ENCODE results near the gene RBPJL.

RBPJL gene

DNA sequence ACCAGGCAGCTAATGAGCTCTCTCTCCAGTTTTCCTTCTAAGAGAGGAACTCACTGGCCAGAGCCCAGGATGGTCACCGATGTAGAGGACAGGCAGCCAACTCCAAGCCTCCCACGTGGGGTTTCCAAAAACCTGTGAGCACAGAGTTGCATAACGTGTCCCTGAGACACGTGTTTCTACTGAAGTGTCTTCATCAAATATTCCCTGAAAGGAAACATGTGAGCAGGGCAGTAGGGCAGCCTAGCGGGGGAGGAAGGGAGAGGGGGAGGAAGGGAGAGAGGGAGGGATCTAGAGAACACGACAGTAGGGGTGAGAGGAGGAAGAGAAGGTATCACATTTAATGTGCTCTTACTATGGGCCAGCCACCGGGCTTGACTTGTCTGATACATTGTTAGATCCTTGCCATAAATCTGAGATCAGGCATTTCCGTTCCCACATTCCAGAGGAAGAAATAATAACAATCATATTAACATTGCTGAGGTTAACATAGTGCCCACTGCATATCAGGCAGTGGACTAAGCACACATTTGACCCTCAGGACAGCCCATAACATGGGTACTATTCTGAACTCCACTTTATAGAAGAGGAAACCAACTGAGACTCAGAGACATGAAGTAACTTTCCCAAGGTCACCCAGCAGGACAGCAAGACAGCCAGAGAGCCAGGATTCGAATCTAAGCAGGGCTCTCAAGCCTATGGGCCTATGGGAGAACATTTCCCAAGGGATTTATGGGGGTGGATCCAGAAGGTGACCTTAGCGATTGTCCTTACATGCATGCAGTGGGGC lies 51.8 kb downstream of the RBPJL start:
- no peak for TF ChIP-seq CTCF (IDR thresholded peaks at IDR 0.05; ENCODE audit: insufficient read depth, low read depth, low read length, missing control alignments)
- H3K4me3 ChIP-seq (ENCODE audit: low read depth, low read length) = no peak overlapping the region
- no peak for DNase-seq (ENCODE audit: low read depth)

DNA sequence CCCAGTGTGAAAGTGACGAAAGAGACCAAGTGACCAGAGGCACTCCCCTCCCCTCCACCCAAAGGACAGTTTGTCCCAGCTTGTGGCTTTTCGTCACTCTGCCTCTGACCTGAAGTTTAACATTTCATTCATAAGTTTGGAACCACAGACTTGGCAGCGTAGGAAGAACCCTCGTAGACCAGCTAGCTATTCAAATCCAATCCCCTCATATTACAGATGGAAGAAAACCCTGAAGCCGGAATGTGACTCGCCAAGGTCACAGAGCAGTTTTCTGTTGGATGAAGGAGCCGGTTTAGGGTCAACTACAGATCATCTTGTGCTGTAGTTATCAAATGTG lies 52.4 kb downstream of the RBPJL start:
- no peak for TF ChIP-seq CTCF (IDR thresholded peaks at IDR 0.05; ENCODE audit: insufficient read depth, low read depth, low read length, missing control alignments)
- no peak overlapping the region for H3K4me3 ChIP-seq (ENCODE audit: low read depth, low read length)
- no peak for DNase-seq (ENCODE audit: low read depth)

- TF ChIP-seq CTCF (IDR thresholded peaks at IDR 0.05; ENCODE audit: insufficient read depth, low read depth, low read length, missing control alignments) = no peak
- peak; percentile 25 for DNase-seq (ENCODE audit: low read depth)
- H3K4me3 ChIP-seq (ENCODE audit: low read depth, low read length) = no peak overlapping the region
Observed at GRCh38 chr20:45359406-45360148, 52.9 kb downstream of the RBPJL start.

- DNase-seq (ENCODE audit: low read depth) = no peak
- no peak overlapping the region for H3K4me3 ChIP-seq (ENCODE audit: low read depth, low read length)
- TF ChIP-seq CTCF (IDR thresholded peaks at IDR 0.05; ENCODE audit: insufficient read depth, low read depth, low read length, missing control alignments) = no peak
Observed at GRCh38 chr20:45361793-45362192, 55.2 kb downstream of the RBPJL start.

DNA sequence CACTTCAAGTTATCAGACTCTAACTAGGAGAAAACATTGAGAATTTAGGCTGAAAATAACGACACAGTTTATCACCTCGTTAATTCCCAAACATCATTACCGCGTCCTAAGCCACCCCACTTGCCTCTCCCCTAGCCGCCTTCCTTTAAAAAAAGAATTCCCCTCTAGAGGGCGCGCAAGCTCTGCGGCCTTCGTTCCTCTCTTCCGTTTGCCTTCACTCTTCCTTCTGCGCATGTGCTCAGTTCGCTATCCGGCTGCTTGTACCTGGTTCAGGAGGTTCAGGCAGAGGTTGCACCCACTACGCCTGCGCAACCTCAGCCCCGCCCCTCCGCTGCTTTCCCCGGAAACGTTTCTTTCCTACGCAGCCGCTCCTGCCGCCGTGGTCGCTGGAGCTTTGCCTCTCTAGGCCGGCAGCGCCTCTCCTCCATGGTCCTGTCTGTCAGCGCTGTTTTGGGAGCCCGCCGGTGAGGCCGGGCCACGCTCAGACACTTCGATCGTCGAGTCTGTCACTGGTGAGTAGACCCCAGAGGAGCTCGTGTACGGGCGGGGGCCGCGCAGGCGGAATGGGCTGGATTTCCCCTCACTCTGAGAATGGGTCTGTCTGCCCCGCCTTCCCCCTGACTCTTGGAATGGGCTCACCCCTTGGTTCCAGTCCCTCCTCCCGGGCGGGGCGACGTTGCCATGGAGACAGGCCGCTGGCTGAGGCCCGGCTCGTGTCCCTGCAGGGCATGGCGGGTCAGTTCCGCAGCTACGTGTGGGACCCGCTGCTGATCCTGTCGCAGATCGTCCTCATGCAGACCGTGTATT lies 56.4 kb downstream of the RBPJL start, which contains the start of gene SYS1:
TSS of gene SYS1 (plus strand) at position 353 of the 807 bp plus-strand sequence. CDS start at position 729, 376 bp downstream.
- H3K4me3 ChIP-seq (ENCODE audit: low read depth, low read length) = peak within 1 kb of the TSS; percentile 87
- DNase-seq (ENCODE audit: low read depth) = peak; percentile 98
- peak; percentile 87 for TF ChIP-seq CTCF (IDR thresholded peaks at IDR 0.05; ENCODE audit: insufficient read depth, low read depth, low read length, missing control alignments)

DNA sequence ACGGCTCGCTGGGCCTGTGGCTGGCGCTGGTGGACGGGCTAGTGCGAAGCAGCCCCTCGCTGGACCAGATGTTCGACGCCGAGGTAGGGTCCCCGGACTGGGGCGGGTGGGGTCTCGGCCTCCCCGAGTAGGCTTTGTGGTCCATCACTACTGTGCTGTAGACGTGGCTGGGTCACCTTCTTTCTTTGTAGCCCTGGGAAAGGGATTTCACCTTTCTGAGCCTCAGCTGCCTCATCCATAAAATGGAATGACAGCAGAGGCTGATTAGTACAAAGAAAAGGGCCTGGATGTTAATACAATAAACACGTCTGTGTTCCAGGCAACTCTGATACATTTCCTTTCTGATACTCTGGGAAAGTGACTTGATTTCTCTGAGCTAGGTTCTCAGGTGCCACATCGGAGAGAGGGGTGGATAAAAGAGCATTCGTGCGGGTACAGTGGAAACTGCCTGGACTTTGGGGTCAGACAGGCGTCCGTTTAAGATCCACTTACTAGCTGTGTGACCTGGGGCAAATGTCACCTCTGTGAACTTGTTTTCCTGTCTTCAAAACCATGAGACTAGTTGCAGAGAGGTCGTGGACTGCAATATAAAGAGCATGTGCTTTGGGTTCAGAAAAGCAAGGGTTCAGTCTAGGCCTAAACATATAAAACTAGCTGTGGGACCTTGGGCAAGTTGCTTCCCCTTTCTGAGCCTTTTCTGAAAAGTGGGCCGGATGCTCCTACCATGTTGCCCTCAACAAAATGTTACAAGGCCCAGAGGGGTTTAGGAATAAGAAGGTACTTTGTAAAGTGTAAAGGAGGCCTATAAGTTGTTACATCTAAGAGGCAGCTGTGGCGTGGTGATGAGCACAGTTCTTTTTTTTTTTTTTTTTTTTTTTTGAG lies 57.2 kb downstream of the RBPJL start:
- no peak for TF ChIP-seq CTCF (IDR thresholded peaks at IDR 0.05; ENCODE audit: insufficient read depth, low read depth, low read length, missing control alignments)
- H3K4me3 ChIP-seq (ENCODE audit: low read depth, low read length) = peak overlapping the region; percentile 87
- peak; percentile 20 for DNase-seq (ENCODE audit: low read depth)
